ENCODE results near the gene SDHD.
"Not testable (repeated sequence)": the region's sequence is repeated elsewhere in the genome, so short reads cannot be mapped to it uniquely, and the experiment has no call there.

GRCh38 chr11:112095302-112095701, 8.6 kb downstream of the SDHD start:
- TF ChIP-seq CTCF (IDR thresholded peaks at IDR 0.05; ENCODE audit: poor library complexity); EZH2 (IDR thresholded peaks at IDR 0.05; ENCODE audit: borderline replicate concordance): not testable (repeated sequence)

All from hepatocyte (in vitro differentiated cells).